Measurements from ENCODE around the gene GRAMD1A. TPM values are rescaled to one million over a fixed set of nuclear protein-coding genes. Genes with fewer than 3 reads are reported as not detected.

GRAMD1A gene
- total RNA-seq, 1 experiment from 2014 or later, result 75.4 TPM

DNA sequence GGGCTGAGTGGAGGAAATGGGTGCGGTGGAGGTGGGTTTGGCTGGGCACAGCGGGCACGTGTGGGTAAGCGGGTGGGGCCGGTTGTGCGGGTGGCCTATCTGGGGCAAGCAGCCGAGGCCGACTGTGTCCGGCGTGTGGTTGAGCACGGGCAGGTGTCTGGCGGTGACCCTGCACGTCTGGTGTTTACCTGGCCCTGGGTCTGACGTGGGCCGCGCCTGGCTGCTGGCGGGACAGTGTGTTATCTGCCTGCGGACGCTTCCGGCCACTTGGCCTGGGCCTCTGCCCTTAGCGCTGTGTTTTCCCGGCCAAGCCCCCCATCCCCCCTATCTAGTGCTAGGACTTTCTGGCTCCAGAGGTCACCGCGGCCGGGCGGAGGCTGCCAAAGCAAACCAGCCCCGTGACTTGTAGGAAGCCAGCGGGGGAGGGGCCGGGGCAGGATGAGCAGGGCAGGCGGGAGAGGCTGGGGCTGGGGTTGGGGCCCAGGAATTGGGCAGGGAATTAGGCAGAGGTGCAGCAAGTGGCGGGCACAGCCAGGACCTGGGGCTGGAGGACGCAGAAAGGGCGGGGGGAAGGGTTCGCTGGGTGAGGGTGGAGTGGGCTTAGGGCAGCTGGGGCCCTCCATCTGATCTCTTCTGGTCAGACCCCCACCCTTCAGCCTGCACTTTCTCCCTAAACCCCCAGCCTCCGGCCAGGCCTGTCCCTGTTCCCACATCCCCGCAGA, 40.9 kb downstream of the GRAMD1A start (continued):
- TF ChIP-seq POLR2A (IDR thresholded peaks at IDR 0.05; ENCODE audit: borderline replicate concordance, extremely low read depth, insufficient read depth, insufficient read length), result no peak

GRCh38 chr19:35041548-35042055, 41.5 kb downstream of the GRAMD1A start, which contains the start of gene HPN:
HPN (plus strand) TSS chr19:35041721; CDS start chr19:35042507, 786 bp downstream.
- peak; percentile 44 for ATAC-seq
- Histone ChIP-seq H3K79me2 (ENCODE audit: insufficient read depth, low read length) (no peaks in the 10 kb centered on the region), H4K20me1 (ENCODE audit: insufficient read depth) (no peaks in the 10 kb centered on the region), H3K4me2 (ENCODE audit: low read length) (no peak within 1 kb of the TSS), H3K9ac (ENCODE audit: low read length) (no peak within 1 kb of the TSS), H3K4me3 (replicated peaks in 1 of 2; ENCODE audit: low read depth in 1 of 2, low read length in 2 of 2) (no peak within 1 kb of the TSS), H3K9me2 (ENCODE audit: insufficient read depth) (no peaks in the 10 kb centered on the region), H3K27ac (ENCODE audit: low read depth, low read length) (no peak within 1 kb of the TSS), H3K9me3 (ENCODE audit: control insufficient read depth in 1 of 2, insufficient read depth in 1 of 2, low read depth in 1 of 2, low read length in 2 of 2) (no peaks in the 10 kb centered on the region), H2AFZ (ENCODE audit: low read depth, low read length, poor library complexity, severe bottlenecking) (no peak within 1 kb of the TSS), H3K4me1 (ENCODE audit: control insufficient read depth in 1 of 2, insufficient read depth in 2 of 2, low read length in 2 of 2) (no peaks in the 10 kb centered on the region), H3K27me3 (ENCODE audit: insufficient read depth, low read length) (no peaks in the 10 kb centered on the region), H3K36me3 (ENCODE audit: control insufficient read depth in 1 of 2, insufficient read depth in 2 of 2, low read length in 2 of 2) (no peaks in the 10 kb centered on the region)
- POLR2A ChIA-PET, result no interaction called here
- RAD21 ChIA-PET (ENCODE audit: low non-redundant PET in 1 of 2, low total read pairs in 2 of 2, uncharacterized antibody in 2 of 2, unreplicated experiment in 2 of 2), result no interaction called here
- no TSS peak for BruUV-seq (replicated peaks)
- CTCF ChIA-PET, result interaction anchor here (0.6 kb wide), 1 partner anchor 17 kb away, joined by 3 read pairs; no protein-coding TSS in a partner anchor
- TF ChIP-seq SIN3A (IDR thresholded peaks at IDR 0.05; ENCODE audit: low read depth), result no peak
- TF ChIP-seq, protein P1, sequence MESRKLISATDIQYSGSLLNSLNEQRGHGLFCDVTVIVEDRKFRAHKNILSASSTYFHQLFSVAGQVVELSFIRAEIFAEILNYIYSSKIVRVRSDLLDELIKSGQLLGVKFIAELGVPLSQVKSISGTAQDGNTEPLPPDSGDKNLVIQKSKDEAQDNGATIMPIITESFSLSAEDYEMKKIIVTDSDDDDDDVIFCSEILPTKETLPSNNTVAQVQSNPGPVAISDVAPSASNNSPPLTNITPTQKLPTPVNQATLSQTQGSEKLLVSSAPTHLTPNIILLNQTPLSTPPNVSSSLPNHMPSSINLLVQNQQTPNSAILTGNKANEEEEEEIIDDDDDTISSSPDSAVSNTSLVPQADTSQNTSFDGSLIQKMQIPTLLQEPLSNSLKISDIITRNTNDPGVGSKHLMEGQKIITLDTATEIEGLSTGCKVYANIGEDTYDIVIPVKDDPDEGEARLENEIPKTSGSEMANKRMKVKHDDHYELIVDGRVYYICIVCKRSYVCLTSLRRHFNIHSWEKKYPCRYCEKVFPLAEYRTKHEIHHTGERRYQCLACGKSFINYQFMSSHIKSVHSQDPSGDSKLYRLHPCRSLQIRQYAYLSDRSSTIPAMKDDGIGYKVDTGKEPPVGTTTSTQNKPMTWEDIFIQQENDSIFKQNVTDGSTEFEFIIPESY (IDR thresholded peaks at IDR 0.05; ENCODE audit: extremely low read depth, insufficient replicate concordance, low read length), result no peak
- TF ChIP-seq TCF7L2 (IDR thresholded peaks at IDR 0.05; ENCODE audit: borderline replicate concordance, extremely low read depth, insufficient read depth, insufficient read length), result no peak
- TF ChIP-seq EZH2 (IDR thresholded peaks at IDR 0.05), result no peak
- TF ChIP-seq POLR2A (IDR thresholded peaks at IDR 0.05; ENCODE audit: borderline replicate concordance, extremely low read depth, insufficient read depth, insufficient read length), result no peak
- TF ChIP-seq SP1 (IDR thresholded peaks at IDR 0.05; ENCODE audit: low read depth), result no peak
- TF ChIP-seq, protein P2, sequence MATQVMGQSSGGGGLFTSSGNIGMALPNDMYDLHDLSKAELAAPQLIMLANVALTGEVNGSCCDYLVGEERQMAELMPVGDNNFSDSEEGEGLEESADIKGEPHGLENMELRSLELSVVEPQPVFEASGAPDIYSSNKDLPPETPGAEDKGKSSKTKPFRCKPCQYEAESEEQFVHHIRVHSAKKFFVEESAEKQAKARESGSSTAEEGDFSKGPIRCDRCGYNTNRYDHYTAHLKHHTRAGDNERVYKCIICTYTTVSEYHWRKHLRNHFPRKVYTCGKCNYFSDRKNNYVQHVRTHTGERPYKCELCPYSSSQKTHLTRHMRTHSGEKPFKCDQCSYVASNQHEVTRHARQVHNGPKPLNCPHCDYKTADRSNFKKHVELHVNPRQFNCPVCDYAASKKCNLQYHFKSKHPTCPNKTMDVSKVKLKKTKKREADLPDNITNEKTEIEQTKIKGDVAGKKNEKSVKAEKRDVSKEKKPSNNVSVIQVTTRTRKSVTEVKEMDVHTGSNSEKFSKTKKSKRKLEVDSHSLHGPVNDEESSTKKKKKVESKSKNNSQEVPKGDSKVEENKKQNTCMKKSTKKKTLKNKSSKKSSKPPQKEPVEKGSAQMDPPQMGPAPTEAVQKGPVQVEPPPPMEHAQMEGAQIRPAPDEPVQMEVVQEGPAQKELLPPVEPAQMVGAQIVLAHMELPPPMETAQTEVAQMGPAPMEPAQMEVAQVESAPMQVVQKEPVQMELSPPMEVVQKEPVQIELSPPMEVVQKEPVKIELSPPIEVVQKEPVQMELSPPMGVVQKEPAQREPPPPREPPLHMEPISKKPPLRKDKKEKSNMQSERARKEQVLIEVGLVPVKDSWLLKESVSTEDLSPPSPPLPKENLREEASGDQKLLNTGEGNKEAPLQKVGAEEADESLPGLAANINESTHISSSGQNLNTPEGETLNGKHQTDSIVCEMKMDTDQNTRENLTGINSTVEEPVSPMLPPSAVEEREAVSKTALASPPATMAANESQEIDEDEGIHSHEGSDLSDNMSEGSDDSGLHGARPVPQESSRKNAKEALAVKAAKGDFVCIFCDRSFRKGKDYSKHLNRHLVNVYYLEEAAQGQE (IDR thresholded peaks at IDR 0.05; ENCODE audit: low read depth), result no peak
- TF ChIP-seq CBX3 (IDR thresholded peaks at IDR 0.05; ENCODE audit: low read depth), result no peak
- no peak for TF ChIP-seq ZNF274 (IDR thresholded peaks at IDR 0.05; ENCODE audit: low read depth, low read length)
- no peak for TF ChIP-seq EGR1 (IDR thresholded peaks at IDR 0.05; ENCODE audit: low read depth)
- TF ChIP-seq EZH2phosphoT487 (IDR thresholded peaks at IDR 0.05; ENCODE audit: borderline replicate concordance), result no peak
- no peak for TF ChIP-seq YY1 (IDR thresholded peaks at IDR 0.05; ENCODE audit: extremely low read depth, insufficient replicate concordance, low read depth, low read length)
- no peak for TF ChIP-seq POLR2AphosphoS5 (IDR thresholded peaks at IDR 0.05; ENCODE audit: low read depth, low read length)
- TF ChIP-seq RAD21 (IDR thresholded peaks at IDR 0.05; ENCODE audit: low read depth), result no peak
- no peak for TF ChIP-seq FOSL1 (IDR thresholded peaks at IDR 0.05; ENCODE audit: low read depth)
- no peak for TF ChIP-seq CTCF (IDR thresholded peaks at IDR 0.05 in 2 of 3, conservative IDR thresholded peaks at IDR 0.05 in 1 of 3; ENCODE audit: borderline replicate concordance in 1 of 3, insufficient read depth in 1 of 3, low read depth in 2 of 3, low read length in 2 of 3)
- DNase-seq (ENCODE audit: low read depth, low spot score), result no peak
- intact Hi-C loops (cut with micrococcal nuclease), result no loop called here
